DMS114 treated with DMSO at 0.1 percent for 48 hours (cell line): ENCODE data around the gene GAS6.

Source experiments
- DNase-seq: peaks from one replicate; lab custom pipeline; 2025; ENCODE audit not compliant: unreplicated experiment; lab: John Stamatoyannopoulos, UW

Gene GAS6

DNA sequence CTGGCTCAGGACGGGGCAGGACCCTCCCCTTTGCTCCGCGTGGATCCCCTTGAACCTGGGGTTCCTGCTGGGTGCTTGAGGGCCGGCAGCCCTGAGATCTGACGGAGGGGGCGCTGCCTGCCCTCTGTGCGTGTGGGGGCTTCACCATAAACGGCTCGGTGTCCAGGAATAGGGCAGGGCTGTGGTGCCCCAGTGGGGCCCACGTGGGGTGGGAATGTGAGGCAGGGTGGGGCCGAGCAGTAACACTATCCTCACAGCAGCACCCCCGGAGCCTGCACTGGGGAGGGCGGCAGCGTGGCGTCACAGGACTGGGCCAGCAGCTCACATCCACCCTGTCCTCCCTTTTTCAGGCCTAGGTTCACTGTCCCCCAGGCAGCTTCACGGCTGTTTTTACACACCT lies 38.0 kb downstream of the GAS6 start:
- DNase-seq: no peak

DNA sequence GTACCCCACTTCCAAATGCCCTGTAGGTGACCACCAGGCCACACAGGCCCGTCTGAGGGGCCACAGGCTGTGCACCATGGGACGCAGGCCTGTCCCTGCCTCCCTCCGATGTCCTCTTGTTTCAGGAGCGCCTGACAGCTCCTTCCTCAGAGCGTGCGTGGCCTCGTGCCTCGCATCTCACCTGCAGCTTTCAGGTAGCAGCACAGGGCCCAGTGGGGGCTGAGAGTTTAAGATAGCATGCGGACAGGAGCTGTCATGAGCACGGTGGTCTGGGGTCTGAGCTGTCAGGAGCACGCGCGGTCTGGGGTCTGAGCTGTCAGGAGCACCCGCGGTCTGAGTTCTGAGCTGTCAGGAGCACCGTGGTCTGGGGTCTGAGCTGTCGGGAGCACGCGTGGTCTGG lies 40.1 kb downstream of the GAS6 start:
- DNase-seq: no peak

- no peak for DNase-seq
Observed at GRCh38 chr13:113822956-113823744, 40.7 kb downstream of the GAS6 start.

GRCh38 chr13:113822266-113822665 lies 41.6 kb downstream of the GAS6 start:
- DNase-seq: no peak

DNA sequence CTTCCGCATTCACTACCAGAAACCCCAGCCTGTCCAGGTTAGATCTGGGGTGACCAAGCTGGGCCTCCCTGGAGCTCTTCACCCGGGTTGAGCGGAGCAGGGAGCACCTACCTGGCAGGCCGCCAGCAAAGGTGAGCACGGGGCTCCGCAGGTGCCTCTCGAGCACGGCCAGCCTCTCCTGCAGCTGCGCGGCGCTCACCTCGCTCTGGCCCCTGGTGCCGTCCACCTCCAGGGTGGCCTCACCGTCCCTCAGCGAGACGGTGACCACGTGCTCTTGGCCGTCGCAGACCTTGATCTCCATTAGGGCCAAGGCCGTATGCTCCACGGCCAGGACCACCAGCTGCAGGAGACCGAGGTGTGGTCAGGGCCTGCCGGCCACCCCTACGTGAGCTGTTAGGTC lies 42.0 kb downstream of the GAS6 start:
- DNase-seq: no peak

DNA sequence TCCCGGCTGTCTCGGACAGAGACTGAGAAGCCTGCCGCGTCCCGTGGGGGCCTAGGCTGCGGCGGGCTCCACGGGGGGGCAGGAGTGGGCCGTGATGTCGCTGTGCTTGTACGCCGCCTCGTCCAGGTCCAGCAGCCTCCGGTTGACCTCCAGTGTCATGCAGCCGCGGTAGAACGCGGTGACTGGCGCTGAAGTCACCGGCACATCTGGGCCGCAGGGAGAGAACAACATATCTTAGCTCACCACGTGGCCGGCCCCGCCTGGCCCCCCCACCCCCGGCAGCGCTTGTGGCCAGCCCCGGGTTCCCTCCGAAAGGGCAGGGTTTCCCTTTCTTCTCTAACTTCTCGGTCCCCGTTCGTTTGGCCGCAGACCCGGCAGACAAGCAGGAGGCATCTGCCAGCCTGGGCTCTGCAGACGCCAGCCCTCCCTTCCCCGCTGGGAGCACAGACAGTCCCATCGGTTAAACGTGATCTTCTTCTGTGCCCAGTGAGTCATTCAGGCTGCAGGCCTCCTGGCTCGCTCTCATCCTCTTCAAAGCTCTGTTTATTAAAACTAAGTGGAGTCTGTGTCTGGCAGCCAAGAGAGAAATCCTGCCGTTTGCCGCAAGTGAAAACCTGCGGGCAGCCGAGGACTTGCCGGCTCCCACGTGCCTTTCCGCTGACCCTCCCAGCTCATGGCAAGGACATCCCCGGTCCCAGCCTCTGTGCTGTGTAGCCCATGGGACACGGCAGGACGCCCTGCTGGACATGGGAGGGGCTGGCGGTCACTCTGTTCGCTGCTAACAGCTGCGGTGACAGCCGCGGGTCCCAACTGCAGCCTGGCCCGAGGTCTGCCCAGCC lies 42.8 kb downstream of the GAS6 start:
- no peak for DNase-seq

GRCh38 chr13:113819731-113820715 lies 43.9 kb downstream of the GAS6 start:
- DNase-seq: no peak

DNA sequence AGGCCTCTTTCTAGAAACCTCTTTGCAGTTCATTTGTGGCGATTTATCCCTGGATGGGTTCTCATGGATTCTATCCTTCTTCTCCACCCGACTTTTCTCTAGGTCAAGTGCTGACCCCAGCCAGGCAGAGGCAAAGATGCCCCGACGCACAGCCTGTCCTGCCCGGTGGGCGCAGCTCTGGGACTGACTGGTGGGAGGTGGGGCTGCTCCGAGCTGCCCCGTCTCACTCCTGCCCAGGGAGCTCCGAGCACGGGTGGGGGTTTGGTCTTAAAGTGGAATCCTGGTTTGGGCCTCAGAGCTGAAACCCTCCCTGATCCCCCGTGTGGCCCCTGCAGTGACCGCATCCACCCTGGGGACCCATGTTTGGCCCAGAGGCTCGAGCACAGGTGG lies 44.5 kb downstream of the GAS6 start:
- DNase-seq: no peak

DNA sequence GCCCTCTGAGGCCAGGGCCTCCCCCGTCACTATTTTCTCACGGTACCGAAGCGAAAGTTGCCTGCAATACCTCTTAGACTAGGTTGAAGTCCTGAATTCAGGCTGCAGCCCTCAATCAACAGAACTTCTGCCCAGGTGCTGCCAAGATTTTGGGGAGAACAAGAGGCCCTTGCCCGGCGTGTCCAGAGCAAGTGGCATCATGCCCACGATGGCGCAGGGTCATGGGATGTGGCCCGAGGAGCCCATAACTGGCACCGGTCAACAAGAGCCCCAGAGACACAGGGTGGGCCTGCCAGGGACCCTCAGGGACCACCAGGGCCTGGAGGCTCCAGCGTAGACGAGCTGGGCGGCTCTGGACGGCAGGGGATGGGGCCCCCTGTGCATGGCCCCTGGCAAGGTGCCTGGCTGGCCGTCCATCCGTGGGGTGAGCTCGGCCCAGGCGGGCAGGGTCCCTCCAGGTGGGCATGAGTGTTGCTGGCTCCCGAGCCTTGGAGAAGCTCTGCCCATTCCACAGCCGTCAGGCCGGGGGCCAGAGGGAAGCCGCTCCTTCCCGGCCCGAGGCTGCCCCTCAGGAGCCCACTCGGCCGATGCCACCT lies 45.1 kb downstream of the GAS6 start:
- DNase-seq: no peak

GRCh38 chr13:113817860-113818691 lies 45.8 kb downstream of the GAS6 start:
- DNase-seq: no peak

DNA sequence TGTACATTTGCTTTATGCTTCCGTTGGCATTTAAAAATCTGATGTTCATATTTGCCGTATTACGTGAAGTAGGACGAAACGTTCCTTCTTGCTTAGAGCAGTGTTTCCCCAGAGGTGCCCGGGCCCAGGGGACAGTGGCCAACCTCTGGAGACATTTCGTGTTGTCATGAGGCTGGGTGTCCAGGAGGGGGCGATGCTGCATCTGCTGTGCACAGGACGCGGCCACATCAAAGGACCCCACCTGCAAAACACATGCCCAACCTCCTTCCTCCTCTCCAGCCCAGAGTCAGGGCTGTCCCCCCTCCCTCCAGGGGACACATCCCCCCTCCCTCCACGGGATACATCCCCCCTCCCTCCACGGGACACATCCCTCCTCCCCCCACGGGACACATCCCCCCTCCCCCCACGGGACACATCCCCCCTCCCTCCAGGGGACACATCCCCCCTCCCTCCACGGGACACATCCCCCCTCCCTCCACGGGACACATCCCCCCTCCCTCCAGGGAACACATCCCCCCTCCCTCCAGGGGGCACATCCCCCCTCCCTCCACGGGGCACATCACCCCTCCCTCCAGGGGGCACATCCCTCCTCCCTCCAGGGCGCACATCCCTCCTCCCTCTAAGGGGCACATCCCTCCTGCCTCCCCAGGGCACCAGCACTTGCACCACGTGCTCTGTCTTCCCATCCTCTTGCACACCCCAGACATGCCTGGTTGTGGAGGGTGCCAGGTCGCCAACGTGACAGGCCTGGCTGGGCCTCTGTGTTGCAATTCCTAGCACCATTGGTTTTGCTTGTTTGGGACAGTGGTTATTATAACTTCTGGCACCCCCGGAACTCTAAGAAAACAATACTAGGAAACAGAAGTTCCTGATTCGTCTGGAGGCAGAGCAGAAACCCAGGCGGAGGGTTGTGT lies 46.7 kb downstream of the GAS6 start:
- no peak for DNase-seq

GRCh38 chr13:113816254-113816929 lies 47.5 kb downstream of the GAS6 start:
- no peak for DNase-seq

DNA sequence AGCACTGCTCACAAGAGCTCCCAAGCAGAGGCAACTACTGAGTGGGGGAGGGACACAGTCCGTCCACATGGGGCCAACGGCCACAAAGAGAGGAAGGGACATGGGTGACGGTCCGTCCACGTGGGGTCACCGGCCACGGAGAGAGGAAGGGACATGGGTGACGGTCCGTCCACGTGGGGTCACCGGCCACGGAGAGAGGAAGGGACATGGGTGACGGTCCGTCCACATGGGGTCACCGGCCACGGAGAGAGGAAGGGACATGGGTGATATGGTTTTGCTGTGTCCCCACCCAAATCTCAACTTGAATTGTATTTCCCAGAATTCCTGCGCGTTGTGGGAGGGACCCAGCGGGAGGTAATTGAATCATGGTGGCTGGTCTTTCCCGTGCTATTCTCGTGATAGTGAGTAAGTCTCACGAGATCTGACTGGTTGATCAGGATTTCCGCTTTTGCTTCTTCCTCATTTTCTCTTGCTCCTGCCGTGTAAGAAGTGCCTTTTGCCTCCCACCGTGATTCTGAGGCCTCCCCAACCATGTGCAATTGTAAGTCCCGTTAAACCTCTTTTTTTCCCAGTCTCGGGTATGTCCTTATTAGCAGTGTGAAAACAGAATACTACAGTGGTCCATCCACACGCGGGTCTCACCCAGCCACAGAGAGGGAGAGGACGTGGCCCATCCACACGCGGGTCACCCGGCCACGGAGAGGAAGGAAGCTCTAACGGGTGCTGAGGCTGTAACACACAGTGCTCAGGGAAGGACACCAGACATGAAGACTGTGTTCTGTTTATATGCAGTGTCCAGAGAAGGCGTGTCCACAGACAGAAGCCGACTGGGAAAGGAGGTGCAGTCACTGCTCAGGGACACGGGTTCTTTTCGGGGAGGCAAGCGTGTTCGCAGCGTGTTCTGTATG lies 48.5 kb downstream of the GAS6 start:
- DNase-seq: no peak

DNA sequence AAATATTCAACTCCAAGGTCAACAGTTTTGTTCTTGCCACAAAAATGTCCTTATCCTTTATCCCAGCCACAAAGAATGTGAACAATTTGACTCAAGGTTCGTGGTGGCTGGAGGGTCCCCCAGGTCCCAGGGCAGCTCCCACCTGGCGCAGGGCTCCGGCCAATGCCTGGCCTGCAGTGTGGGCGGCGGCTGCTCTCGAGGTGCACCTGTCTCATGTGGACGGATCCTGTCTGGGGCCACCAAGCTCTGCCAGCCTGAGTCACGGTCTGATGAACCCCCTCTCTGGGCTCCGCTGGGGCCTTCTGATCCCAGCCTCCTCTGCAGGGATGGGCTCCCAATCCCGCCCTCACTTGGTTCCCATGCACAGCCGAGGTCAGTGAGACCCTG lies 49.4 kb downstream of the GAS6 start:
- DNase-seq: no peak

- DNase-seq: no peak
Observed at GRCh38 chr13:113813749-113814434, 50.0 kb downstream of the GAS6 start.

- DNase-seq: no peak
Observed at GRCh38 chr13:113813070-113813748, 50.7 kb downstream of the GAS6 start.
